H9 (cell line): ENCODE results near the gene ARSJ. TPM values are rescaled to one million over a fixed set of nuclear protein-coding genes. Genes with fewer than 3 reads are reported as not detected.

Experiments
- DNase-seq: peaks from one replicate; pipeline ENCODE4 v3.0.0-alpha.2; 2017
- H2AFZ ChIP-seq: one replicate; pipeline ENCODE4 v1.6.1; 2013; ENCODE audit warnings: mild to moderate bottlenecking, low read length, control low read depth, moderate library complexity
- H2AK5ac ChIP-seq: 2 replicates; pipeline ENCODE4 v1.6.1; 2013; ENCODE audit warnings: low read length, control low read depth, mixed read lengths; ENCODE audit not compliant: insufficient read length
- H2BK120ac ChIP-seq: one replicate; pipeline ENCODE4 v1.6.1; 2013; ENCODE audit warnings: low read depth, mild to moderate bottlenecking, low read length, control low read depth, inconsistent platforms; ENCODE audit not compliant: poor library complexity, severe bottlenecking
- H2BK12ac ChIP-seq: 2 replicates; pipeline ENCODE4 v1.6.1; 2013; ENCODE audit warnings: low read length, control low read depth, mixed read lengths, low read depth; ENCODE audit not compliant: insufficient read length
- H2BK15ac ChIP-seq: 2 replicates; pipeline ENCODE4 v1.6.1; 2013; ENCODE audit warnings: low read depth, low read length, control low read depth
- H2BK20ac ChIP-seq: one replicate; pipeline ENCODE4 v1.6.1; 2013; ENCODE audit warnings: low read depth, mild to moderate bottlenecking, low read length, control low read depth, inconsistent platforms; ENCODE audit not compliant: poor library complexity, severe bottlenecking
- H2BK5ac ChIP-seq: 2 replicates; pipeline ENCODE4 v1.6.1; 2013; ENCODE audit warnings: low read length, control low read depth, mixed read lengths; ENCODE audit not compliant: insufficient read length
- H3K14ac ChIP-seq: 2 replicates; pipeline ENCODE4 v1.6.1; 2013; ENCODE audit warnings: low read length, control low read depth; ENCODE audit not compliant: insufficient read depth
- H3K18ac ChIP-seq: 2 replicates; pipeline ENCODE4 v1.6.1; 2013; ENCODE audit warnings: low read depth, mild to moderate bottlenecking, mixed read lengths, low read length, control low read depth; ENCODE audit not compliant: insufficient read length
- H3K23ac ChIP-seq: 2 replicates; pipeline ENCODE4 v1.6.1; 2013; ENCODE audit warnings: low read length, control low read depth, mixed read lengths, low read depth; ENCODE audit not compliant: insufficient read length
- H3K23me2 ChIP-seq: 2 replicates; pipeline ENCODE4 v1.6.1; 2013; ENCODE audit warnings: low read depth, mild to moderate bottlenecking, mixed read lengths, low read length, control low read depth; ENCODE audit not compliant: insufficient read length, poor library complexity, severe bottlenecking
- H3K27ac ChIP-seq: 2 replicates; pipeline ENCODE4 v1.5.1; 2013; ENCODE audit warnings: low read length, control low read depth, mixed read lengths, low read depth; ENCODE audit not compliant: insufficient read length
- H3K27me3 ChIP-seq: 2 replicates; pipeline ENCODE4 v1.6.1; 2013; ENCODE audit warnings: low read length, control low read depth, inconsistent platforms; ENCODE audit not compliant: insufficient read depth
- H3K4ac ChIP-seq: 2 replicates; pipeline ENCODE4 v1.6.1; 2013; ENCODE audit warnings: low read depth, mild to moderate bottlenecking, control low read depth, inconsistent platforms, low read length, moderate library complexity
- H3K4me1 ChIP-seq: 2 replicates; pipeline ENCODE4 v1.6.1; 2013; ENCODE audit warnings: low read length, control low read depth, inconsistent platforms; ENCODE audit not compliant: insufficient read depth
- H3K4me2 ChIP-seq: 2 replicates; pipeline ENCODE4 v1.6.1; 2013; ENCODE audit warnings: low read length, control low read depth, mixed read lengths; ENCODE audit not compliant: insufficient read length, insufficient read depth
- H3K56ac ChIP-seq: 2 replicates; pipeline ENCODE4 v1.6.1; 2013; ENCODE audit warnings: low read depth, mild to moderate bottlenecking, mixed read lengths, low read length, control low read depth; ENCODE audit not compliant: insufficient read length
- H3K79me1 ChIP-seq: 2 replicates; pipeline ENCODE4 v1.6.1; 2013; ENCODE audit warnings: low read depth, mild to moderate bottlenecking, moderate library complexity, low read length, control low read depth, inconsistent platforms; ENCODE audit not compliant: insufficient read depth, poor library complexity, severe bottlenecking
- H3K79me2 ChIP-seq: 2 replicates; pipeline ENCODE4 v1.6.1; 2013; ENCODE audit warnings: low read length, control low read depth, inconsistent platforms; ENCODE audit not compliant: insufficient read depth
- H3K9ac ChIP-seq: 2 replicates; pipeline ENCODE4 v1.6.1; 2013; ENCODE audit warnings: low read length, control low read depth, mixed read lengths; ENCODE audit not compliant: insufficient read length; ENCODE audit errors: extremely low read depth
- H3K9me3 ChIP-seq: one replicate; pipeline ENCODE4 v1.6.1; 2013; ENCODE audit warnings: low read depth, low read length, inconsistent platforms; ENCODE audit not compliant: control insufficient read depth
- H3T11ph ChIP-seq: one replicate; pipeline ENCODE4 v1.6.1; 2013; ENCODE audit warnings: mild to moderate bottlenecking, low read length, control low read depth, inconsistent platforms
- H4K20me1 ChIP-seq: one replicate; pipeline ENCODE4 v1.6.1; 2013; ENCODE audit not compliant: control insufficient read depth, insufficient read length, insufficient read depth
- H4K5ac ChIP-seq: 2 replicates; pipeline ENCODE4 v1.6.1; 2013; ENCODE audit warnings: low read depth, mild to moderate bottlenecking, mixed read lengths, low read length, control low read depth; ENCODE audit not compliant: insufficient read length
- H4K8ac ChIP-seq: replicated peaks from 2 replicates; pipeline ENCODE4 v1.6.1; 2013; ENCODE audit warnings: low read length, control low read depth, mixed read lengths, low read depth; ENCODE audit not compliant: insufficient read length
- H4K91ac ChIP-seq: 2 replicates; pipeline ENCODE4 v1.6.1; 2013; ENCODE audit warnings: low read depth, mild to moderate bottlenecking, moderate library complexity, mixed read lengths, low read length, control low read depth; ENCODE audit not compliant: insufficient read length
- H3K27ac Mint-ChIP-seq, 3 experiments: 2 replicates in 2 of 3; 3 replicates in 1 of 3; pipeline ENCODE4 v1.8.0; 2020 to 2021; ENCODE audit warnings: mixed read lengths in 3 of 3, mild to moderate bottlenecking in 1 of 3, moderate library complexity in 1 of 3
- H3K27me3 Mint-ChIP-seq: 2 replicates; pipeline ENCODE4 v1.8.0; 2021; ENCODE audit warnings: low read depth, mild to moderate bottlenecking, moderate library complexity, mixed read lengths
- H3K36me3 Mint-ChIP-seq, 3 experiments: 2 replicates in 2 of 3; 3 replicates in 1 of 3; pipeline ENCODE4 v1.8.0; 2020 to 2021; ENCODE audit warnings: low read depth in 3 of 3, mixed read lengths in 3 of 3; ENCODE audit not compliant: insufficient read depth in 1 of 3
- H3K4me1 Mint-ChIP-seq, 2 experiments: 2 replicates each; pipeline ENCODE4 v1.8.0; 2020; ENCODE audit warnings: mixed read lengths in 2 of 2
- H3K4me3 Mint-ChIP-seq, 2 experiments: 2 replicates in 1 of 2; 3 replicates in 1 of 2; pipeline ENCODE4 v1.8.0; 2020 to 2021; ENCODE audit warnings: mild to moderate bottlenecking in 2 of 2, mixed read lengths in 2 of 2, moderate library complexity in 1 of 2
- H3K9me3 Mint-ChIP-seq, 2 experiments: 2 replicates in 1 of 2; 3 replicates in 1 of 2; pipeline ENCODE4 v1.8.0; 2020; ENCODE audit warnings: mild to moderate bottlenecking in 2 of 2, mixed read lengths in 2 of 2, moderate library complexity in 1 of 2
- CTCF ChIP-seq: fragments of 200-600 bp; sonication (generic); conservative IDR thresholded peaks from 3 replicates; pipeline ENCODE4 v1.8.0; 2021; ENCODE audit warnings: antibody characterized with exemption, mild to moderate bottlenecking
- WGBS: extraction: QIAGEN DNeasy Blood & Tissue Kit; methylation state at CpG from one replicate; pipeline ENCODE4 v1.1.7; 2013; ENCODE audit warnings: missing lambda C conversion rate, low lambda C conversion rate, mixed read lengths; ENCODE audit not compliant: insufficient read length; ENCODE audit errors: extremely low coverage; 5-methylcytosine and 5-hydroxymethylcytosine counted together
- total RNA-seq: library from RNA; stranded (reverse); gene quantifications from 2 replicates; pipeline ENCODE4 v1.2.1, GENCODE V29; 2021

ARSJ gene
- total RNA-seq, 1 experiment from 2014 or later: 1.1 TPM

DNA sequence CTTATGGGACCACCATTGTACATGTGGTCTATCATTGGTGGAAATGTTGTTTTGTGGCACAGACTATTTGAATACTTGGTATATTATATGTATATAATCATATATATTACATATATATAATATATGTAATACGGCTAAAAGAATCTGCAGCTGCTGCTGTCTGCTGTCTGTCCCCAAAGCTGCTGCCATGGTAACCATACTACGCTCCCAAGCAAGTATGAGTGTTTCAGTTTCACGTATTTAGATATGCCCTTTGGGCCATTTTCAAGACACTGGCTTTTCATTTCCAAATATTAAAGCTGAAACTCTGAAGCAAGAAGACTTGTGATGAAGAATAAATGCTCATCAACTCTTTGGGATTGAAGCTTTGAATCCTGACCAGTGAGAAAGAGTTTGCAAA is 42.0 kb upstream of the ARSJ start:
- H4K20me1 ChIP-seq: no peaks in the 10 kb centered on the region
- H4K5ac ChIP-seq: no peak overlapping the region
- H3K4me1 Mint-ChIP-seq: no peaks in the 10 kb centered on the region
- no peak overlapping the region for H2BK12ac ChIP-seq
- H3K4me1 ChIP-seq: no peaks in the 10 kb centered on the region
- no peaks in the 10 kb centered on the region for H3K9me3 Mint-ChIP-seq
- H3K79me2 ChIP-seq: no peaks in the 10 kb centered on the region
- TF ChIP-seq CTCF: no peak
- no peak overlapping the region for H3K4me3 Mint-ChIP-seq
- no peak overlapping the region for H2BK15ac ChIP-seq
- H3K79me1 ChIP-seq: no peaks in the 10 kb centered on the region
- no peaks in the 10 kb centered on the region for H3K27me3 ChIP-seq
- no peak overlapping the region for H4K91ac ChIP-seq
- no peak for DNase-seq
- H4K8ac ChIP-seq: no peak overlapping the region
- no peak overlapping the region for H3K56ac ChIP-seq
- H3K9me3 ChIP-seq: no peaks in the 10 kb centered on the region
- H3K9ac ChIP-seq: no peak overlapping the region
- no peaks in the 10 kb centered on the region for H3K27me3 Mint-ChIP-seq
- no peak overlapping the region for H2BK20ac ChIP-seq
- no peak overlapping the region for H2AFZ ChIP-seq
- H3K23ac ChIP-seq: no peak overlapping the region
- no peak overlapping the region for H3K18ac ChIP-seq
- no peak overlapping the region for H3K14ac ChIP-seq
- no peaks in the 10 kb centered on the region for H3K36me3 Mint-ChIP-seq
- WGBS: no CpG with 5 or more reads among the region's 3 CpGs
- no peak overlapping the region for H3K27ac Mint-ChIP-seq
- no peak overlapping the region for H2AK5ac ChIP-seq
- no peak overlapping the region for H2BK120ac ChIP-seq
- H3K4me2 ChIP-seq: no peak overlapping the region
- no peak overlapping the region for H3T11ph ChIP-seq
- no peak overlapping the region for H2BK5ac ChIP-seq
- no peak overlapping the region for H3K27ac ChIP-seq
- no peaks in the 10 kb centered on the region for H3K23me2 ChIP-seq
- H3K4ac ChIP-seq: no peak overlapping the region
